Eye (tissue), 1 donor: ENCODE data around the gene SH3PXD2A.
A peak's percentile ranks its signal among the peaks of the same experiment; 100 is the strongest.

Source experiments
- DNase-seq: peaks from one replicate; pipeline ENCODE4 v3.0.0-alpha.2; 2015

Gene SH3PXD2A

DNA sequence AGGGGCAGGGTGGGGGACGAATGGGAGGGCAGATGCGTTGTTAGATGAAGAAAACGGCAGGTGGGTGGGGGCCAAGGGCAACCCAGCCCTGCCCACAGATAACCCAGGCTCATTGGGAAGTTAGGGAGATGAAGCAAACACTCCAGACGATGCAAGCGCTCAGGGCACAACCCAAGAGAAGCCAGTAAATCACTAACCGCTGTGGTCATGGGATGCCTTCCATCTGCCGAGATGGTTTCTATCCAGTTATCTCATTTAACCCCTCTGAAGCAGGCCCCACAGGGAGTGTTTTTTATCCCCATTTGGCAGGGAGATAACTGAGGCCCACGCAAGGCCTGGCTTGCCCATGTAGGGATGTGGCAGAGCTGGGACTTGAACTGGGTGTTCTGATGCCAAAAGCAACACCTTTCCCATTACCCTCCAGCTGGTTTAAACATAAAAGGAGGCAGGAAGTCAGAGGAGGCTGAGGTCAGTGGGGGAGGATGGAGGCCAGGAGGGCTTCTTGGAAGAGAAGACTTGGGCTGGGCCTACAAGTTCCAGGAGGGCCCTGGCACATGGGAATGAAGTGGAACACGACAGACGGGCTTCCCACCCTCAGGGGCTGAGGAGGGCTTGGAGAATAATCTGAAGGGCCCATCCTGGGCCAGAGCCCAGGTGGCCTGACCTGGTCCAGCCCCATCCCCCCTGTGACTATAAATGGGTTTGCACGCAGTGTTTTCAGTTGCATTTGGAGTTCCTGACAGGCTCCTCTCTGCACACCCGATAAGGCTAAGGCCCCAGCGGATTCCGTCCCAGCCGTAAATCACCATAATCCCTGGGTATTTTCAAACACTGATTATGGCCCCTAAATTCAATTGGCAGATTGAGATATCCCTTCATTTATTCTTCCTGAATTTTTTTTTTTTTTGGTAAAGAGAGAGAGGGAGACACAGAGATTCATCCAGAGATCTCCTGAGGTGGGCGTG lies 281.0 kb downstream of the SH3PXD2A start:
- DNase-seq: no peak

GRCh38 chr10:103573205-103573487 lies 282.2 kb downstream of the SH3PXD2A start:
- DNase-seq: no peak

DNA sequence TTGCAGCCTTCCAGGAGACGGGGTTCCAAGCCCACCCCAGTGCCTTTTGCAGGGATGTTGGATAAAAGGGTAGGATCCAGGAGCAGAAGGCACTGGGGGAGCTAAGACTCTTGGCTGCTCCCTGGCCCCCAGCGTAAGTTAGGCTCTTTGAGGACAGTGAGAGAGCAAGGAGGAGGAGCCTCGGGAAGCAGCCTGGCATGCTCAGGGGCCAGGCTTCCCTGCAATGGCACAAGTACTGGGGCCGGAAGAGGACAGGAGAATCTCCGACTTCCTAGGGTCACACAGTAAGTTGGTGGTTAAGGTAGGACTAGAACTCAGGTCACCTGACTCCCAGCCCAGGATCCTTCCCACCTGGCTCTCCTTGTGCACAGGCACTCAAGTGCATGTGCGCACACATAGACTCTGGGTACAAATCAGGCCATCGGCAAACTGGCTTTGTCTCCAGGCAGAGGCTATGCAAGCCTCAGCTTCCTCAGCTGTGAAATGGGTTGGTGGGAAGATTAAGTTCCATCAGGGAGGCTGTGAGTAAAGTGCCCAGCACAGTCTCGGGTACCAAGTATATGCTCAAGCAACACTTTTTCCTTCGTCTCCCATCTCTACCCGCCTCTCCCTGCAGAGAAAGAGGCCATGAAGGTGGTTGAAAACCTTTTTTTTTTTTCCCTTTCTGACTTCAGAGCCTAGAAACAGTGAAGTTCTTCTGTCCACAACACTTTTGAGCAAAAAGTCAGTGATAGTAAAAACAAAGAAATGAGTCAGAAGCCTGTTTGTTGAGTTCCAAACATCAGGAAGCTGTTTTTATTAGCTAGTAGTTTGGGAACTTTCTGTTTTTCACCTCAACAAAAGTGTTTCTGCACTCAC lies 282.8 kb downstream of the SH3PXD2A start:
- DNase-seq: no peak

- DNase-seq: no peak
These were observed 283.8 kb downstream of the SH3PXD2A start for GRCh38 chr10:103571656-103571975.

- no peak for DNase-seq
These were observed 284.3 kb downstream of the SH3PXD2A start for GRCh38 chr10:103570844-103571655.

GRCh38 chr10:103569896-103570295 lies 285.5 kb downstream of the SH3PXD2A start:
- DNase-seq: peak; percentile 44

DNA sequence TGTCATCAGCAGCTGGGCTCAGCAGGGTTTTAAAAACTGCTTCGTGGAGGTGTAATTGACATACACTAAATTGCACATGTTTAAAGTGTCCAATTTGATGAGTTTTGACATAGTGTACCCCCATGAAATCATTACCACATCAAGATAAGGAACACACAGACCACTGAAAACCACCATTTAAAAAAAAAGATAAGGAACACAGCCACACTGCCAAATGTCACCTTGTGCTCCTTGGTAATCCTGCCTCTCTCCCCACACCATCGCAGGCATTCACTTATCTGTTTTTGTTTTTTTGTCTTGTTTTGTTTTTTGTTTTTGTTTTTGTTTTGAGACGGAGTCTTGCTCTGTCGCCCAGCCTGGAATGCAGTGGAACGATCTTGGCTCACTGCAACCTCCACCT lies 286.9 kb downstream of the SH3PXD2A start:
- DNase-seq: no peak

- no peak for DNase-seq
These were observed 288.8 kb downstream of the SH3PXD2A start for GRCh38 chr10:103566536-103566935.

GRCh38 chr10:103564776-103565520 lies 290.4 kb downstream of the SH3PXD2A start:
- peak; percentile 22 for DNase-seq

GRCh38 chr10:103564116-103564501 lies 291.3 kb downstream of the SH3PXD2A start:
- DNase-seq: peak; percentile 23

- DNase-seq: no peak
These were observed 291.9 kb downstream of the SH3PXD2A start for GRCh38 chr10:103563231-103564115.

- DNase-seq: no peak
These were observed 293.0 kb downstream of the SH3PXD2A start for GRCh38 chr10:103562383-103562782.

DNA sequence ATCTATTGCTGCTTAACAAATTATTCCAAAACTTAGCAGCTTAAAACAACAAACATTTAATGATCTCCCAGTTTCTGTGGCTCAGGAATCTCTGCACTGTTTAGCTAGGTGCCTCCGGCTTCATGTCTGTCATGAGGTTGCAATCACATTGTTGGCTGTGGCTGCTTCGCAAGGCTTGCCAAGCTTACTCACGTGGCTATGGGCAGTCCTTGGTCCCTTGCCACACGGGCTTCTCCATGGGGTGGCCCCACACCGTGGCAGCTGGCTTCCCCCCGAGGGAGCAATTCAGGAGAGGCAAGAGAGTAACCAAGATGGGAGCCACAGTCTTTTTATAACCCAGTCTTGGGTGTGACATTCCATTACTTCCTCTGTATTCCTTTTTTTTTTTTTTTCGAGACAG lies 294.5 kb downstream of the SH3PXD2A start:
- DNase-seq: no peak

DNA sequence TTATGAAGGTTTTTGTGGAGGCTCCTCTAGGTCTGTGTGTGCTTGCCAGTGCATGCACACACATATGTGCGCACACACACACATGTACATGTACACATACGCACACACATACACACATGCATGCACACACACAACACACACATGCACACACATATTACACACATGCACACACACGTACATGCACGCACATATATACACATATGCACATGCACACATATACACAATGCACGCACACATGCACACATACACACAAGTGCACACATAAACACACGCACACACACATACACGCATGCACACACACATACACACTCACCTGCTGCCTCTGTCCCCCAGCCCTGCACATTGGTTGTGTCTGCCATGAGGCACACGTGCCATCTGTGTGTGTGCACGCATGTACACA lies 295.6 kb downstream of the SH3PXD2A start:
- no peak for DNase-seq

GRCh38 chr10:103558911-103559310 lies 296.5 kb downstream of the SH3PXD2A start:
- no peak for DNase-seq

DNA sequence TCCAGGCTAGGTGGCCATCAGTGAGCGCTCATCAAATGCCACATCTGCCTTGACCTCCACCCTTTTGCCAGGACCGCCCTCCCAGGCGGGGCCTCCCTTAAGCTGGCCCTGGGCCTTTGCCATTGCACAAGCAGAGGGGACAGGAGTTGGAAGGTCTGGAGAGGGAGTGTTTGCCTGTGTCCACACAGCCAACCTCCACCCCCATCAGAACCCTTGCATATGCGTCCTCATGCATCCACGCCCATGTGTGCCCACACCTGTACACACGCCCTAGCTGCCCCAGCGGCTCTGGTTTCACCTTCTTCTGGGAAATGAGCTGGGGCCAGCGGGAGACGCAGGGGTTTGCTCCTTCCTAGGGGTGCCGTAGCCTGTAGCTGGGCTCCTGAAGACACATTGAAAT lies 297.9 kb downstream of the SH3PXD2A start:
- DNase-seq: no peak

GRCh38 chr10:103556383-103557007 lies 298.9 kb downstream of the SH3PXD2A start:
- no peak for DNase-seq

DNA sequence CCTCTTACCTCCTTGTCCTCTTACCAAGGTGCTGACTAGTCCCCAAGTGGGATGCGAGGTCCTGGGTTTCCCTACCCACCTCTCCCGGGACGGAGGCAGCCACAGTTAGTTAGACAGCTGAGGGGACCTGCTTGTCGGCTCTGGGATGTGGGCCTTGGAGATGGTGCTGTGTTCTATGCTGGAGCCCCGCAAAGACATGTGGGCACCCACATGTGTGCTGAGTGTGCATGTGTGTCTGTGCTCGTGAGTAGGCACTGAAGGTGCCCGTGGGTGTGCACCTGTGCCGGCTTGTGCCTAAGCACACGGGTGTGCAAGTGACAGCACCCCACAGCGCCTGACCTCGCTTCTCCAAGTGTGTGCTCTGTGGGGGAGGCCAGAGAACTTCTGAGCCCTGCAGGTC lies 299.7 kb downstream of the SH3PXD2A start:
- DNase-seq: no peak

- DNase-seq: no peak
These were observed 300.1 kb downstream of the SH3PXD2A start for GRCh38 chr10:103555325-103555649.

DNA sequence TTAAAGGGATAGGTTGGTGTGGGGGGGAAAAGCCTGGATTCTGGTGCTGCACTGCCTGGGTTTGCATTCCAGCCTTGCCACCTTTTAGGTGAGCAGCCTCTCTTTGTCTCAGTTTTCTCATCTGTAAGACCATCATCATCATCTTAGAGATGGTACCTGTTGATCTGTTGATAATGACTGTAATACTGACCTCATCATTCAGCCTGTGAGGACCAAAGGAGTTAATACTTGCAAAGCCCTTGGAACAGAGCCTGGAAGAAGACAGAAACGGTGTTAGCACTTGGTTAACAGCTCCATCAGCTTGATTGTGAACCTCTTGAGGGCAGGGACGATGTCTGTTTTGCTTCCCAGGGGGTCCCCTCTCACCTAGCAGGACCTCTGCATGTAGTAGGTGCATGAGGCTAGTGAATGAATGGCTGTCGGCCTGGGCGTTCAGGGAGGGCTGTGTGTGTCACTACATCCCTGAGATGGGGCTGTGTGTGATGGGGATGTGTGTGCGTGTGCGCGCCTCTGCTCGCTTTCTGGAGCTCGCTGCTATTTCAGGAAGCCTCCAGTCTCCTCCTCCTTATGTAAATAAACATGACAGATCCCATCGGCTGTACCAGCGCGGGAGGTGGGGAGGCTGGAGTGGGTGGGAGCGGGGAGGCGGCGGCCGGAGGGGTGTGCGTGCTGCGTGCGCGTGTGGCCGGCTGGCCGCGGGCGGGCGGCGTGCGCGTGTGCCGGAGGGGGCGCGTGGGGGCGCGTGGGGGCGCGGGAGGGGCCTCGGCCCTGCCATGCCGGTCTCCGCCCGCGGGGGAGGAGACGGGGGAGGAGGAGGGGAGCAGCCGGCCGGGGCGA lies 300.7 kb downstream of the SH3PXD2A start:
- DNase-seq: peak; percentile 85
